ENCODE measurements around the gene OR10H4.
"Not testable (repeated sequence)": the region's sequence is repeated elsewhere in the genome, so short reads cannot be mapped to it uniquely, and the experiment has no call there.

The OR10H4 gene

GRCh38 chr19:15928321-15928720 is 20.5 kb upstream of the OR10H4 start:
- FAIRE-seq: no peak
- no peak for DNase-seq (ENCODE audit: insufficient read length, low spot score)
- TF ChIP-seq POLR2A (IDR thresholded peaks at IDR 0.05; ENCODE audit: low read depth, low read length): no peak

GRCh38 chr19:15933761-15934331 is 15.0 kb upstream of the OR10H4 start:
- not testable (repeated sequence) for FAIRE-seq; DNase-seq (ENCODE audit: insufficient read length, low spot score)

- DNase-seq (ENCODE audit: insufficient read length, low spot score): peak; percentile 81
- FAIRE-seq: peak; percentile 38
- TF ChIP-seq POLR2A (IDR thresholded peaks at IDR 0.05; ENCODE audit: low read depth, low read length): no peak; the same call in 1 of the 2 replicates
Observed at GRCh38 chr19:15934332-15935078, 14.3 kb upstream of the OR10H4 start, which contains the start of gene CYP4F11. Gene CYP4F11, minus strand, starts transcription at chr19:15934529. Its CDS starts 121 bp downstream, at chr19:15934408.

GRCh38 chr19:15935167-15935702 is 13.6 kb upstream of the OR10H4 start:
- DNase-seq (ENCODE audit: insufficient read length, low spot score) (peak; percentile 15), FAIRE-seq (no peak)
- TF ChIP-seq POLR2A (IDR thresholded peaks at IDR 0.05; ENCODE audit: low read depth, low read length): no peak

- FAIRE-seq: no peak
Observed at GRCh38 chr19:15936173-15936572, 12.6 kb upstream of the OR10H4 start.

GRCh38 chr19:15936950-15937349 is 11.9 kb upstream of the OR10H4 start:
- TF ChIP-seq POLR2A (IDR thresholded peaks at IDR 0.05; ENCODE audit: low read depth, low read length): no peak
- FAIRE-seq: no peak
- no peak for DNase-seq (ENCODE audit: insufficient read length, low spot score)

More at GRCh38 chr19:15936173-15936572, 12.6 kb upstream of the OR10H4 start:
- no peak for DNase-seq (ENCODE audit: insufficient read length, low spot score)
- TF ChIP-seq POLR2A (IDR thresholded peaks at IDR 0.05; ENCODE audit: low read depth, low read length): no peak

GRCh38 chr19:15937771-15938170 is 11.0 kb upstream of the OR10H4 start:
- no peak for TF ChIP-seq POLR2A (IDR thresholded peaks at IDR 0.05; ENCODE audit: low read depth, low read length)
- FAIRE-seq (no peak), DNase-seq (ENCODE audit: insufficient read length, low spot score) (no peak)

GRCh38 chr19:15944401-15944800 is 4.4 kb upstream of the OR10H4 start:
- DNase-seq (ENCODE audit: insufficient read length, low spot score) (no peak), FAIRE-seq (no peak)
- no peak for TF ChIP-seq POLR2A (IDR thresholded peaks at IDR 0.05; ENCODE audit: low read depth, low read length)

- FAIRE-seq: no peak
- TF ChIP-seq POLR2A (IDR thresholded peaks at IDR 0.05; ENCODE audit: low read depth, low read length): no peak
- no peak for DNase-seq (ENCODE audit: insufficient read length, low spot score)
Observed at GRCh38 chr19:15945301-15945700, 3.5 kb upstream of the OR10H4 start.

GRCh38 chr19:15954820-15955219 is 6.0 kb downstream of the OR10H4 start:
- DNase-seq (ENCODE audit: insufficient read length, low spot score): no peak
- no peak for TF ChIP-seq POLR2A (IDR thresholded peaks at IDR 0.05; ENCODE audit: low read depth, low read length)
- FAIRE-seq: no peak

GRCh38 chr19:15962319-15962718 is 13.5 kb downstream of the OR10H4 start:
- DNase-seq (ENCODE audit: insufficient read length, low spot score) (no peak), FAIRE-seq (no peak)
- no peak for TF ChIP-seq POLR2A (IDR thresholded peaks at IDR 0.05; ENCODE audit: low read depth, low read length)

GRCh38 chr19:15964231-15964630 is 15.4 kb downstream of the OR10H4 start:
- DNase-seq (ENCODE audit: insufficient read length, low spot score) (no peak), FAIRE-seq (no peak)
- TF ChIP-seq POLR2A (IDR thresholded peaks at IDR 0.05; ENCODE audit: low read depth, low read length): no peak

GRCh38 chr19:15971224-15971780 is 22.5 kb downstream of the OR10H4 start:
- no peak for FAIRE-seq
- no peak for TF ChIP-seq POLR2A (IDR thresholded peaks at IDR 0.05; ENCODE audit: low read depth, low read length)

GRCh38 chr19:15972043-15972442 is 23.2 kb downstream of the OR10H4 start:
- FAIRE-seq; DNase-seq (ENCODE audit: insufficient read length, low spot score): not testable (repeated sequence)

More at GRCh38 chr19:15971224-15971780, 22.5 kb downstream of the OR10H4 start:
- no peak for DNase-seq (ENCODE audit: insufficient read length, low spot score)

Data from H54 (cell line).